Keratinocyte (primary cell): ENCODE data around the gene DALRD3. TPM values are rescaled to one million over a fixed set of nuclear protein-coding genes. Genes with fewer than 3 reads are reported as not detected.

Source experiments
- DNase-seq: peaks from one replicate; pipeline ENCODE4 v3.0.0-alpha.2; 2011; ENCODE audit warnings: low read depth, missing footprints, low spot score
- FAIRE-seq: peaks from 2 replicates; lab custom pipeline; 2011; peaks lifted over from hg19 to GRCh38; lab: Jason Lieb, UNC
- H2AFZ ChIP-seq: 2 replicates; pipeline ENCODE4 v1.6.0; 2012; ENCODE audit warnings: low read length, control low read depth, inconsistent platforms; ENCODE audit not compliant: control insufficient read depth
- H3K27ac ChIP-seq: 2 replicates; pipeline ENCODE4 v1.5.1; 2011; ENCODE audit warnings: low read length; ENCODE audit not compliant: control insufficient read depth, insufficient read depth
- H3K27me3 ChIP-seq: 3 replicates; pipeline ENCODE4 v1.6.0; 2011; ENCODE audit warnings: low read length; ENCODE audit not compliant: control insufficient read depth, insufficient read depth; ENCODE audit errors: extremely low read depth
- H3K36me3 ChIP-seq, 2 experiments: 2 replicates in 1 of 2; 3 replicates in 1 of 2; pipeline ENCODE4 v1.5.1; 2011; ENCODE audit warnings: low read length in 2 of 2, mild to moderate bottlenecking in 1 of 2; ENCODE audit not compliant: control insufficient read depth in 2 of 2, insufficient read depth in 2 of 2; ENCODE audit errors: extremely low read depth in 1 of 2
- H3K4me1 ChIP-seq: 3 replicates; pipeline ENCODE4 v1.5.1; 2011; ENCODE audit warnings: low read length; ENCODE audit not compliant: control insufficient read depth, insufficient read depth; ENCODE audit errors: extremely low read depth
- H3K4me2 ChIP-seq: 3 replicates; pipeline ENCODE4 v1.6.0; 2011; ENCODE audit warnings: low read depth, low read length; ENCODE audit not compliant: control insufficient read depth, insufficient read depth; ENCODE audit errors: extremely low read depth
- H3K4me3 ChIP-seq, 3 experiments: fragments of 200-600 bp in 1 of 3; sonication (generic) in 1 of 3; 2 replicates in 2 of 3; 3 replicates in 1 of 3; pipeline ENCODE4 v1.5.1; 2011 to 2016; ENCODE audit warnings: low read length in 3 of 3, mild to moderate bottlenecking in 3 of 3, control low read depth in 2 of 3, inconsistent platforms in 1 of 3, low read depth in 1 of 3, mixed read lengths in 1 of 3, mixed run types in 1 of 3, moderate library complexity in 1 of 3; ENCODE audit not compliant: control insufficient read depth in 2 of 3, insufficient read depth in 2 of 3; ENCODE audit errors: extremely low read depth in 1 of 3
- H3K79me2 ChIP-seq: 2 replicates; pipeline ENCODE4 v1.6.0; 2012; ENCODE audit warnings: low read length; ENCODE audit not compliant: control insufficient read depth, insufficient read depth
- H3K9ac ChIP-seq: 3 replicates; pipeline ENCODE4 v1.6.0; 2011; ENCODE audit warnings: low read length; ENCODE audit not compliant: control insufficient read depth, insufficient read depth; ENCODE audit errors: extremely low read depth
- H3K9me1 ChIP-seq: 3 replicates; pipeline ENCODE4 v1.6.0; 2011; ENCODE audit warnings: low read length; ENCODE audit not compliant: control insufficient read depth, insufficient read depth; ENCODE audit errors: extremely low read depth
- H3K9me3 ChIP-seq: 2 replicates; pipeline ENCODE4 v1.5.1; 2012; ENCODE audit warnings: low read depth, low read length; ENCODE audit not compliant: control insufficient read depth
- H4K20me1 ChIP-seq: 3 replicates; pipeline ENCODE4 v1.6.0; 2011; ENCODE audit warnings: low read length; ENCODE audit not compliant: control insufficient read depth, insufficient read depth; ENCODE audit errors: extremely low read depth
- EZH2 ChIP-seq: IDR thresholded peaks from one replicate; pipeline ENCODE4 v1.6.1; 2012; ENCODE audit warnings: inconsistent platforms, mild to moderate bottlenecking, low read length, moderate library complexity
- dilution Hi-C: fragments of 300-500 bp; cut with MboI; formaldehyde crosslinking; loops from one replicate; pipeline ENCODE4 v1.7.0; 2020; ENCODE audit warnings: low sequenced_read_pairs; ENCODE audit not compliant: extremely low pct_ligation_motif_present
- polyA plus RNA-seq, 5 experiments: library from polyadenylated mRNA; depleted of rRNA in 3 of 5; stranded (reverse) in 3 of 5; stranded (forward) in 1 of 5; unstranded in 1 of 5; fragments of >200 nt; gene quantifications; 1 replicate in 1 of 5; 2 replicates in 3 of 5; 3 replicates in 1 of 5; pipeline versions ENCODE4 v1.2.1 to v1.2.3, GENCODE V29; 2011 to 2012; ENCODE audit warnings: missing spikeins in 2 of 5, low read depth in 1 of 5, low replicate concordance in 1 of 5
- TF ChIP-seq, protein P1 (sequence below), 3 experiments: IDR thresholded peaks in 1 of 3; conservative IDR thresholded peaks in 1 of 3; optimal IDR thresholded peaks in 1 of 3; 2 replicates in 2 of 3; 3 replicates in 1 of 3; pipeline versions ENCODE3 to v1.5.1; 2011; ENCODE audit warnings: low read length in 3 of 3, mild to moderate bottlenecking in 3 of 3, moderate library complexity in 2 of 3, control low read depth in 1 of 3, inconsistent platforms in 1 of 3; ENCODE audit not compliant: insufficient read depth in 2 of 3; ENCODE audit errors: extremely low read depth in 1 of 3

The DALRD3 gene
- polyA plus RNA-seq, 1 donor (not counting 4 experiments of a cell fraction or from before 2014, with no cell fraction given) = 33.7 TPM

DNA sequence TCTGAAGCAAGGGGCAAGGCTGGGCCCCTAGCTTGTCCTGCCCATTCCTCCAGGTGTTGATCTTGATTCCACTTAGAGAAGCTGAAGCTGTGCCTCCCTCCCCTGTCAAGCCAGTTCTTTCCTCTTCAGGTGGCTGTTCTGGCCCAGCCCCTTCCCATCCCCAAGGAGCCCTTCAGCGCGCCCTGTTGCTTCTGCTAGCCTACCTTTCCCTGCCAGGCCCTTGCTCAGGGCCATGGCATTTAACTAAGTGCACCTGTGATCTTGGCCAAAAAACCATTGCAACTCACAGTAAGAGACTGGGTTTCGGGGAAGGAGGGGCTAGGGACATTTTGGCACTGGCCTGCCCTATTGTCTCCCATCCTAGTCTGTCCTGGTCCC is 13.1 kb downstream of the DALRD3 start:
- DNase-seq (no peak), FAIRE-seq (no peak)
- H3K27me3 ChIP-seq = no peaks in the 10 kb centered on the region
- no peak overlapping the region for H2AFZ ChIP-seq
- TF ChIP-seq, protein P1, sequence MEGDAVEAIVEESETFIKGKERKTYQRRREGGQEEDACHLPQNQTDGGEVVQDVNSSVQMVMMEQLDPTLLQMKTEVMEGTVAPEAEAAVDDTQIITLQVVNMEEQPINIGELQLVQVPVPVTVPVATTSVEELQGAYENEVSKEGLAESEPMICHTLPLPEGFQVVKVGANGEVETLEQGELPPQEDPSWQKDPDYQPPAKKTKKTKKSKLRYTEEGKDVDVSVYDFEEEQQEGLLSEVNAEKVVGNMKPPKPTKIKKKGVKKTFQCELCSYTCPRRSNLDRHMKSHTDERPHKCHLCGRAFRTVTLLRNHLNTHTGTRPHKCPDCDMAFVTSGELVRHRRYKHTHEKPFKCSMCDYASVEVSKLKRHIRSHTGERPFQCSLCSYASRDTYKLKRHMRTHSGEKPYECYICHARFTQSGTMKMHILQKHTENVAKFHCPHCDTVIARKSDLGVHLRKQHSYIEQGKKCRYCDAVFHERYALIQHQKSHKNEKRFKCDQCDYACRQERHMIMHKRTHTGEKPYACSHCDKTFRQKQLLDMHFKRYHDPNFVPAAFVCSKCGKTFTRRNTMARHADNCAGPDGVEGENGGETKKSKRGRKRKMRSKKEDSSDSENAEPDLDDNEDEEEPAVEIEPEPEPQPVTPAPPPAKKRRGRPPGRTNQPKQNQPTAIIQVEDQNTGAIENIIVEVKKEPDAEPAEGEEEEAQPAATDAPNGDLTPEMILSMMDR (optimal IDR thresholded peaks at IDR 0.05 in 1 of 3, IDR thresholded peaks at IDR 0.05 in 1 of 3, conservative IDR thresholded peaks at IDR 0.05 in 1 of 3; ENCODE audit: extremely low read depth in 1 of 3, insufficient read depth in 2 of 3, low read length in 3 of 3) = no peak
- TF ChIP-seq EZH2 = no peak
- H3K36me3 ChIP-seq = no peaks in the 10 kb centered on the region
- no peak overlapping the region for H3K4me3 ChIP-seq
- no peaks in the 10 kb centered on the region for H3K9me3 ChIP-seq
- dilution Hi-C loops = no loop called here
- peaks cover 21% of the 10 kb centered on the region for H3K79me2 ChIP-seq
- H3K4me2 ChIP-seq = no peak overlapping the region
- peaks cover 7% of the 10 kb centered on the region for H3K9me1 ChIP-seq
- H3K4me1 ChIP-seq = peaks cover 14% of the 10 kb centered on the region
- no peak overlapping the region for H3K9ac ChIP-seq
- H3K27ac ChIP-seq = no peak overlapping the region
- H4K20me1 ChIP-seq = no peaks in the 10 kb centered on the region

DNA sequence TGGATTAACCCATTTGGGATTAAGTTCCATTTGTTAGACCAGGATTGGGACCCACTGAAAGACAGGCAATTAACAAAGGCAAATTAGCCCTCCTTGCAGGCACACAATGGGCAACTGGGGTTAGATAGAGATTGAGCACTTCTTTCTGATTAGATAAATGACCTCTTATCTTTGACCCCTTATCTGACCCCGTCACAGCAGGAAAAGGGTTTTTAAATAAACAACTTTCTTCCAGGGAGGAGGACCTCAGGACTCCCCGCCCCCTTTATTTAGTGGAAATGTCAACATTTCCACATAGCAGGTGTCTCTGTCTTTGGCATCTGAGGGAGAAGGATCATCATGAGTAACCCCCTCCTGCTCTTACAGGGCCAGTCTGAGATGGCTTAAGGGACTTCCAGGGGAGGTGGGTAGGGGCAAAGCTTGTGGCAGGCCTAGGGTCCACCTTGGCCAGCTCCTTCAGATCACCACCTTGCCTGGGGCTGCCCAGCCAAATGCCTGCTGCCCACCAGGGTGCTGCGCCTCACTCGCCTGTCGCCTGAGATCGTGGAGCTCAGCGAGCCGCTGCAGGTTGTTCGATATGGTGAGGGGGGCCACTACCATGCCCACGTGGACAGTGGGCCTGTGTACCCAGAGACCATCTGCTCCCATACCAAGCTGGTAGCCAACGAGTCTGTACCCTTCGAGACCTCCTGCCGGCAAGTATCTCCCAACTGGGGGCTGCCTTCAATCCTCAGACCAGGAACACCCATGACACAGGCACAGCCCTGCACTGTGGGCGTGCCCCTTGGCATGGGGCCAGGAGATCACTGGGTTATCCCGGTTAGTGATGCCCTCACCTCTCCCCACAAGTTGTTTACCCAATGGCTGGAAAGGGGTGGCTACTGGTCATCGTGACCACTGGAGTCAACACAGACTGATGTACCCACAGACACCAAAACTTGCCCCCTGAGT is 13.8 kb downstream of the DALRD3 start:
- no peak overlapping the region for H3K27ac ChIP-seq
- no peak overlapping the region for H2AFZ ChIP-seq
- peaks cover 7% of the 10 kb centered on the region for H3K9me1 ChIP-seq
- H3K79me2 ChIP-seq = peaks cover 19% of the 10 kb centered on the region
- H3K9me3 ChIP-seq = no peaks in the 10 kb centered on the region
- no peaks in the 10 kb centered on the region for H3K36me3 ChIP-seq
- dilution Hi-C loops = no loop called here
- no peaks in the 10 kb centered on the region for H3K27me3 ChIP-seq
- no peak for DNase-seq
- no peak overlapping the region for H3K4me3 ChIP-seq
- H3K4me2 ChIP-seq = no peak overlapping the region
- FAIRE-seq = no peak
- H3K9ac ChIP-seq = no peak overlapping the region
- H3K4me1 ChIP-seq = peaks cover 14% of the 10 kb centered on the region
- TF ChIP-seq, protein P1 (optimal IDR thresholded peaks at IDR 0.05 in 1 of 3, IDR thresholded peaks at IDR 0.05 in 1 of 3, conservative IDR thresholded peaks at IDR 0.05 in 1 of 3; ENCODE audit: extremely low read depth in 1 of 3, insufficient read depth in 2 of 3, low read length in 3 of 3) = no peak
- TF ChIP-seq EZH2 = no peak
- no peaks in the 10 kb centered on the region for H4K20me1 ChIP-seq
